GM10266 (cell line): Measurements from ENCODE around the gene CISD3.

Experiments used
- DNase-seq: peaks from one replicate; pipeline ENCODE4 v3.0.0; 2012; ENCODE audit errors: extremely low spot score
- TF ChIP-seq, protein P1 (sequence below): IDR thresholded peaks from 2 replicates; pipeline ENCODE4 v1.5.1; 2012; ENCODE audit warnings: mild to moderate bottlenecking, low read depth; ENCODE audit not compliant: control insufficient read depth, insufficient read depth; ENCODE audit errors: missing control alignments

CISD3 gene

DNA sequence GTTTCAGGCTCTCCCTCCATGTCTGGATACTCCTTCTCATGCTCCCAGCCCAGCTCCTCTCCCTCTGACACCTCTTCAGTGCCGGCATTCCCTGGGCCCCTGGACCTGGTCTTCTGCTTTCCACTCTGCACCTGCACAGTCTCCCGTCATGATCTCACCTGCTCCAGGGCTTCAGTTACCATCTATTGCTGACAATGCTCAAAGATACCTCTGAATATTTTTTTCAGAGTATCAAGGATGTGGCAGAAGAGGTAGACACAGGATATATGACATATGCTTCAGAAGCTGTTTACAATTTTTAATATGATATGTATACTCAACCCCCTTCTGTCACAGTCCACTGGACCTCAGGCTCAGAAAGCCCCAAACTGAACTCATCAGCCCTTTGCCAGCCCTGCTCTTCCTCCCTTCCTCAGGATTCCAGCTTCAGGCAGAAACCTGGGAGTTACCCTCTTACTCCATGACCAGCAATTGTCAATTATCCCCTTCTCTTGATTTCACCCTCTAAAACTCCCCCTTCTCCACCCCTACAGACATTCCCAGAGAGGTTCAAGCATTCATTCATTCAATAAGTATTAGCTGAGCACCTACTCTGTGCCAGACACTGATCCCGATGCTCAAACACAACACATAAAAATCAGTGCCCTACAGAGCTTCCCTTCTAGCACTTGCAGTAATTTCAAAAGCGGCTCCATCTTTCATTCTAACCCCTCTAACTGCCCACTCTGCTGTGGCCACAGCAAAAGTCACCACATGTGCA lies 32.9 kb upstream of the CISD3 start:
- no peak for DNase-seq
- TF ChIP-seq, protein P1, sequence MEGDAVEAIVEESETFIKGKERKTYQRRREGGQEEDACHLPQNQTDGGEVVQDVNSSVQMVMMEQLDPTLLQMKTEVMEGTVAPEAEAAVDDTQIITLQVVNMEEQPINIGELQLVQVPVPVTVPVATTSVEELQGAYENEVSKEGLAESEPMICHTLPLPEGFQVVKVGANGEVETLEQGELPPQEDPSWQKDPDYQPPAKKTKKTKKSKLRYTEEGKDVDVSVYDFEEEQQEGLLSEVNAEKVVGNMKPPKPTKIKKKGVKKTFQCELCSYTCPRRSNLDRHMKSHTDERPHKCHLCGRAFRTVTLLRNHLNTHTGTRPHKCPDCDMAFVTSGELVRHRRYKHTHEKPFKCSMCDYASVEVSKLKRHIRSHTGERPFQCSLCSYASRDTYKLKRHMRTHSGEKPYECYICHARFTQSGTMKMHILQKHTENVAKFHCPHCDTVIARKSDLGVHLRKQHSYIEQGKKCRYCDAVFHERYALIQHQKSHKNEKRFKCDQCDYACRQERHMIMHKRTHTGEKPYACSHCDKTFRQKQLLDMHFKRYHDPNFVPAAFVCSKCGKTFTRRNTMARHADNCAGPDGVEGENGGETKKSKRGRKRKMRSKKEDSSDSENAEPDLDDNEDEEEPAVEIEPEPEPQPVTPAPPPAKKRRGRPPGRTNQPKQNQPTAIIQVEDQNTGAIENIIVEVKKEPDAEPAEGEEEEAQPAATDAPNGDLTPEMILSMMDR = no peak

DNA sequence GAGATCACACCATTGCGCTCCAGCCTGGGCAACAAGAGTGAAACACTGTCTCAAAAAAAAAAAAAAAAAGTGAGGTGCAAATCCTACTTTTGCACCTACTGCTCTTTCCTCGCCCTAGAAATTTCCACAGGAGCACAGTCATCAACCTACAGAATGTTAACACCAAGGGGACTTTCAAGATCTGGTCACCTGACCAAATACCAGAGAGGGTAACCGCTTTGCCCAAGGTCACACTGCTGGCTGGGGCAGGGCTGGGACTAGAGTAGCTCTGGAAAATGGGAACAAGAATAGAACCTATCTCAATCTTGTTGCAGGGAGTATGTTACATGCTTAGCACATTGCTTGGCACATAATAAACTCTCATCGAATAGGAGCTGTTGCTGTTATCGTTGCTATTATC lies 31.4 kb upstream of the CISD3 start:
- TF ChIP-seq, protein P1 = no peak
- no peak for DNase-seq

DNA sequence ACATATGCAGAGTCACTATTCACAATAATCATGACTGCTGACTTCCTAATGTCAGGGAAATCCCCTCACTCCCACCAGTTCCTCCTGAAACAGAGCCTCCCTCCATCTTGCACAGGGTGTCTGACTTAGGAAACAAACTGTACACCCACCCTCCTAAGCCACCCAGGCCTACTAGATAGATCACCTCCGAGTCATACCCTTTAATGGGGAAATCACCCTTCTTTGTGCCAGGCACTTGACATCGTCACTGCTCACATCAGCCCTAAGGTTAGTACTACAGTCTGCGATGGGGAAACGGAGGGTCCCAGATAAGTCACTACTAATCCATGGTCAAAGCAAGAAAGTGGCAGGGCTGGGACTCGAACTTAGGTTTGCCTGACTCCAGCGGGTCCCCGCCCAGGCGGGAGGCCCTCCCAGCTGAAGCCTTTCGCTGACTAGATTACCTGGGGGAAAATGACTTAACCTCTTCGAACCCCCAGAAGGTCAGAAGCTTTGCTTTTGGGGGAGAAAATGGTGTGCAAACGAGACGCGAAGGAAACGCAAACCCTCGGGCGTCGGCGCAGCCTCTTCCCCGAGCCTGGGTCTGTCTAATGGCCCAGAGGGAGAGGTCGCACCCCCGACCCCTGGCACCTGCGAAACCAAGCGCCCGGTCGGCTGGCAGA lies 28.5 kb upstream of the CISD3 start:
- peak; percentile 85 for DNase-seq
- TF ChIP-seq, protein P1 = no peak

DNA sequence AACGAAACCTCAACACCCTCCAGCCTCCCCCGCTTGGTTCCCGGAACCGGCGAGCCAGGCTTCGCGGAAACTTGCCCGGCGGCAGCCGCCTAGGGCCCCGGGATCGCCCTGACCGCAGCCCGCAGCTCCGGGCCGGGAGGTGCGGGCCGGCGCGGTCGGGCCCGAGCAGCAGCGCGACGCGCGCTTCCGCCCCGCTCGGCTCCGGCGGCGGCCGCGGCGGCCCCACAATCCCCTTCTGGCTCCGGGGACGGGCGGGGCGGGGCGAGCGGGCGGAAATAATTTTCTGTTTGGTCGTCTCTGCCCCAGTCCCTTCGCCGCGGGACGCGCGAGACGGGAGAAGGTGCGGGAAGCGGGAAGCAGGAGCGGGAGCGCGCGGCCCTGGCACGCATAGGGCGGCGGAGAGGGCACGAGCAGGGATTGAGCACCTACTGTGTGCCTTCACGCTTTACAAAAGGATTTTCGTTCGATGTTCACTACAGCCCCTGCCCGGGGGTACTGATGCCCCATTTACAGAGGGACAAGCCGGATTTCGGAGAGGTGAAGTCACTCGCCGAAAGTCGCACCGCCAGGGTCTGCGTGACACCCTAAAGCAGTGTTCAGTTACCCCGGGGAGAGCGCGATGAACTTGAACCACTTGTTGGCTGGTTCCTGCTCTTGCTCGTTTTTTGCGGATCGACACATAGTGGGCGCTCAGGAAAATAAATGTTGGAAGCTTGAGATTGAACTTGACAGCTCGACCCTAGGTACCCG lies 27.8 kb upstream of the CISD3 start:
- DNase-seq = peak; percentile 87
- TF ChIP-seq, protein P1 = no peak

DNA sequence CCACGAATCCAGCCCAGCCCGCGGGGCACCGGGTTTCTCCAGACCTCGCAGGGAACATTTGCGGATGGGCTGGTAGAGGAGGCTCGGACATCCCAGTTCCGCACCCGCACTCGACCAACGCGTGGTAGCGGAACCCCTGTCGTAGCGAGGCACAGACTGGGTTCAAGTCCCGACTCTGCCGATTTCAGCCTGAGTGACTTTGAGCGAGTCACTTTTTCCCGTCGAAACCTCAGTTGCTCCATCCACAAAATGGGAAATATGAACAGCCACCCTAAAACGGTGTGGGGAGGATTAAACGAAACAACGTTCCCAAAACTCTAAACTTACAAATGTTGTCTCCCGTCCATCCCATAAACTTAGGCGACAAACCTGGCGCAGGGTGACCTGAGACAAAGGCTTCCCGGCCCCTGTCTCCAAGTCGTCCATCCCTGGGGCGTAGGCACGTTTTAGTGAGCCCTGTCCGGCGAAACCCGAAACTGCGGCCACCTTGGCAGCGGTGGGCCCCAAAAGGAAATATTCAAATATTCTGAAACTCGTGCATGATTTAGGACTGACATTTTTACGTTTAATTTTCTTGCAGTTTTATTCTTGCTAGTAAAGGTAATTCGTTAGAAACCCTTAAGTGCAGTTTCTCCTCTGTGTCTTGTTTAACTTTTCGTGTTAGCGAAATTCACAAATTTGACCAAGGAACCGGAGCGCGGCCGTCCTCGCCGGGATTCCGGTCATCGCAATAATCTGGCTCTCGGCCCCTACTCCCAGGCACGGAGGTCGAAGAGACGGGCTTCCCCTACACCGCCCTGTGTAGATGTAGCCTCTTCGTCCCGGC lies 27.0 kb upstream of the CISD3 start:
- TF ChIP-seq, protein P1 = no peak
- peak; percentile 40 for DNase-seq

DNA sequence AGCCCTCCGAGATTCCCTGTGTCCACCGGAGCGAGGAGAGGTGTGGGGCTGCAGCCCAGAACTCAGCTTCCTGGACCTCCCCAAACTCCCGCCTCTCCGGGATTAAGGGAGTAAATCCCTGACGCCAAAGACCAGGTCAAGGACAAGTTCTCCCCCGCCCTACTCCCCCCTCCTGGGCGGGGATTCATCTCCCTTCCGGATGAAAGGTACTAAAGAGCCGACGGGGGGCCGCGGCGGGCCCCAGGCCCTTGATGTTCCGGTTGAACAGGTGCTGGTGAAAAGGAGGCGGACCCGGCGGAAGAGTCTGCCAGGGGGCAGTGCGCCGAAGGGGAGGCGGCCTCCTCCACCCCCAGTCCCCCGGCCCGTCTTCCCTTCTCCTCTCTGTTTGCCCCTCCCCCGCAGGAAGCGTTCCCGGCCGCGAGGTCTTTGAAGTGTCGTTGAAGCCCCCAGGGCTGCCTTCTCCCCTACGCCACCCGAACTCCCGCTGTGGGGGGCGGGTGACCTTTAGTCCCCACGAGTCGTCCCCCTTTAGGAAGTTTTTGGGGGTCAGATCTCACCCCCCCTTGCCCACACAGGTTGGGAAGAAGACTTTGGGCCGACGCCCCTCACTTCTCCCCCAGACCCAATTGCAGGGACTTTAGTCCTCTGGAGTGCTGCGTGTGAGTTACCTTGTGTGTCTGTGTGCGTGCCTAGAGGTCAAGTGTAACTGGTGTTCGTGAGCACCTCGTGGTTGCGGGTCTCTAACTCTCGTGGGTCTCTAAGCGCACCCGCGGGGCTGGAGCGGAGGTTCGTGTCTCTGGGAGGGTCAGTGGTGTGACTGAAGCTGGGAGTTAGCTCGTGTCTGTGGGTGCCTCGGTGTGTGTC lies 26.2 kb upstream of the CISD3 start:
- TF ChIP-seq, protein P1 = no peak
- DNase-seq = peak; percentile 90
